ENCODE results near the gene CLDND1. TPM values are rescaled to one million over a fixed set of nuclear protein-coding genes. Genes with fewer than 3 reads are reported as not detected.

CLDND1 gene
- total and polyA plus RNA-seq, 10 of the 15 experiments (the other 5 are each of a cell fraction or from before 2014, with no cell fraction given): 97.8 to 225 (median 152) TPM

DNA sequence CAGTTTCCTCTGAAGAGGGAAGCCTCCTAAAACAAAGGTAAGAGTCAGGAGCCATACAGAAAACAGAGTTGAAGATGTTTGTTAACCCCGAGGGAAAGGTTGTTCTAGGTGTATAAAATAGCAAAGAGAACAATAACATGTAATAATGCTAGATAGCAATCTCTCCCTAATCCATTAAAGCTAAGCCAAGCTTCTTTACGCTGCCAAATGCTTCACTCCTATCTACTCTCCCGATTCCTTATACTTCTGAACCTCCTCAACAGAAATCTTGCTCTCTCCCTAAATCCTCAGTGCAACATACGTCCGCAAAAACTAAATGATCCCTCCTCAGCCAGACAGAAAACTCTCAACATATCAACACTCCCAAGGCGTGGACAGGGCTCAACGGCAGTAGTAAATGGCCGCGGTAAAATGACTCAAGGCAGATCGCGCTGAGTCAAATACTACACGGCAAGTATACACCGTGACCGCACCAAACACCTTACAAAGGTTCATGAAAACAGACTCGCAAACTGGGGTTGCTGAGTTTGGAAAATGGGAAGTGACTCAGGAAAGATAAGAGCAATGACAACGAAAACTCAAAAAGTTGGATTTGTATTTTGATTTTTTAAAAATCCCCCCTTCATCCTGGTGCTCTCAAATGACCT lies 682 bp downstream of the CLDND1 start (continued):
- TF ChIP-seq SP1 (IDR thresholded peaks at IDR 0.05; ENCODE audit: low read depth, low read length) (peak; percentile 5), KLF5 (IDR thresholded peaks at IDR 0.05; ENCODE audit: partially characterized antibody) (peak; percentile 16), YY1 (IDR thresholded peaks at IDR 0.05; ENCODE audit: low read depth, low read length) (peak; percentile 85), RUNX3 (IDR thresholded peaks at IDR 0.05; ENCODE audit: low read length) (peak; percentile 81), ATF7 (IDR thresholded peaks at IDR 0.05; ENCODE audit: low read depth) (0 out of 2 replicates have a peak, but pooled peaks have one; percentile 14), IKZF2 (IDR thresholded peaks at IDR 0.05) (0 out of 4 replicates have a peak, but pooled peaks of 1 of the 2 experiments have one; percentile 40), EED (IDR thresholded peaks at IDR 0.05; ENCODE audit: low read depth) (peak; percentile 52; the same call in 1 of the 2 replicates)
- TF ChIP-seq, protein P1, sequence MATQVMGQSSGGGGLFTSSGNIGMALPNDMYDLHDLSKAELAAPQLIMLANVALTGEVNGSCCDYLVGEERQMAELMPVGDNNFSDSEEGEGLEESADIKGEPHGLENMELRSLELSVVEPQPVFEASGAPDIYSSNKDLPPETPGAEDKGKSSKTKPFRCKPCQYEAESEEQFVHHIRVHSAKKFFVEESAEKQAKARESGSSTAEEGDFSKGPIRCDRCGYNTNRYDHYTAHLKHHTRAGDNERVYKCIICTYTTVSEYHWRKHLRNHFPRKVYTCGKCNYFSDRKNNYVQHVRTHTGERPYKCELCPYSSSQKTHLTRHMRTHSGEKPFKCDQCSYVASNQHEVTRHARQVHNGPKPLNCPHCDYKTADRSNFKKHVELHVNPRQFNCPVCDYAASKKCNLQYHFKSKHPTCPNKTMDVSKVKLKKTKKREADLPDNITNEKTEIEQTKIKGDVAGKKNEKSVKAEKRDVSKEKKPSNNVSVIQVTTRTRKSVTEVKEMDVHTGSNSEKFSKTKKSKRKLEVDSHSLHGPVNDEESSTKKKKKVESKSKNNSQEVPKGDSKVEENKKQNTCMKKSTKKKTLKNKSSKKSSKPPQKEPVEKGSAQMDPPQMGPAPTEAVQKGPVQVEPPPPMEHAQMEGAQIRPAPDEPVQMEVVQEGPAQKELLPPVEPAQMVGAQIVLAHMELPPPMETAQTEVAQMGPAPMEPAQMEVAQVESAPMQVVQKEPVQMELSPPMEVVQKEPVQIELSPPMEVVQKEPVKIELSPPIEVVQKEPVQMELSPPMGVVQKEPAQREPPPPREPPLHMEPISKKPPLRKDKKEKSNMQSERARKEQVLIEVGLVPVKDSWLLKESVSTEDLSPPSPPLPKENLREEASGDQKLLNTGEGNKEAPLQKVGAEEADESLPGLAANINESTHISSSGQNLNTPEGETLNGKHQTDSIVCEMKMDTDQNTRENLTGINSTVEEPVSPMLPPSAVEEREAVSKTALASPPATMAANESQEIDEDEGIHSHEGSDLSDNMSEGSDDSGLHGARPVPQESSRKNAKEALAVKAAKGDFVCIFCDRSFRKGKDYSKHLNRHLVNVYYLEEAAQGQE (IDR thresholded peaks at IDR 0.05; ENCODE audit: low read depth, low read length): peak; percentile 56; the same call in 1 of the 2 replicates
- TF ChIP-seq, protein P2, sequence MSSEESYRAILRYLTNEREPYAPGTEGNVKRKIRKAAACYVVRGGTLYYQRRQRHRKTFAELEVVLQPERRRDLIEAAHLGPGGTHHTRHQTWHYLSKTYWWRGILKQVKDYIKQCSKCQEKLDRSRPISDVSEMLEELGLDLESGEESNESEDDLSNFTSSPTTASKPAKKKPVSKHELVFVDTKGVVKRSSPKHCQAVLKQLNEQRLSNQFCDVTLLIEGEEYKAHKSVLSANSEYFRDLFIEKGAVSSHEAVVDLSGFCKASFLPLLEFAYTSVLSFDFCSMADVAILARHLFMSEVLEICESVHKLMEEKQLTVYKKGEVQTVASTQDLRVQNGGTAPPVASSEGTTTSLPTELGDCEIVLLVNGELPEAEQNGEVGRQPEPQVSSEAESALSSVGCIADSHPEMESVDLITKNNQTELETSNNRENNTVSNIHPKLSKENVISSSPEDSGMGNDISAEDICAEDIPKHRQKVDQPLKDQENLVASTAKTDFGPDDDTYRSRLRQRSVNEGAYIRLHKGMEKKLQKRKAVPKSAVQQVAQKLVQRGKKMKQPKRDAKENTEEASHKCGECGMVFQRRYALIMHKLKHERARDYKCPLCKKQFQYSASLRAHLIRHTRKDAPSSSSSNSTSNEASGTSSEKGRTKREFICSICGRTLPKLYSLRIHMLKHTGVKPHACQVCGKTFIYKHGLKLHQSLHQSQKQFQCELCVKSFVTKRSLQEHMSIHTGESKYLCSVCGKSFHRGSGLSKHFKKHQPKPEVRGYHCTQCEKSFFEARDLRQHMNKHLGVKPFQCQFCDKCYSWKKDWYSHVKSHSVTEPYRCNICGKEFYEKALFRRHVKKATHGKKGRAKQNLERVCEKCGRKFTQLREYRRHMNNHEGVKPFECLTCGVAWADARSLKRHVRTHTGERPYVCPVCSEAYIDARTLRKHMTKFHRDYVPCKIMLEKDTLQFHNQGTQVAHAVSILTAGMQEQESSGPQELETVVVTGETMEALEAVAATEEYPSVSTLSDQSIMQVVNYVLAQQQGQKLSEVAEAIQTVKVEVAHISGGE (CRISPR knock-in tag; IDR thresholded peaks at IDR 0.05): peak; percentile 35; the same call in 1 of the 2 replicates
- TF ChIP-seq, protein P3, sequence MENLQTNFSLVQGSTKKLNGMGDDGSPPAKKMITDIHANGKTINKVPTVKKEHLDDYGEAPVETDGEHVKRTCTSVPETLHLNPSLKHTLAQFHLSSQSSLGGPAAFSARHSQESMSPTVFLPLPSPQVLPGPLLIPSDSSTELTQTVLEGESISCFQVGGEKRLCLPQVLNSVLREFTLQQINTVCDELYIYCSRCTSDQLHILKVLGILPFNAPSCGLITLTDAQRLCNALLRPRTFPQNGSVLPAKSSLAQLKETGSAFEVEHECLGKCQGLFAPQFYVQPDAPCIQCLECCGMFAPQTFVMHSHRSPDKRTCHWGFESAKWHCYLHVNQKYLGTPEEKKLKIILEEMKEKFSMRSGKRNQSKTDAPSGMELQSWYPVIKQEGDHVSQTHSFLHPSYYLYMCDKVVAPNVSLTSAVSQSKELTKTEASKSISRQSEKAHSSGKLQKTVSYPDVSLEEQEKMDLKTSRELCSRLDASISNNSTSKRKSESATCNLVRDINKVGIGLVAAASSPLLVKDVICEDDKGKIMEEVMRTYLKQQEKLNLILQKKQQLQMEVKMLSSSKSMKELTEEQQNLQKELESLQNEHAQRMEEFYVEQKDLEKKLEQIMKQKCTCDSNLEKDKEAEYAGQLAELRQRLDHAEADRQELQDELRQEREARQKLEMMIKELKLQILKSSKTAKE (IDR thresholded peaks at IDR 0.05; ENCODE audit: low read depth, poor library complexity, severe bottlenecking): no peak
- TF ChIP-seq, protein P4, sequence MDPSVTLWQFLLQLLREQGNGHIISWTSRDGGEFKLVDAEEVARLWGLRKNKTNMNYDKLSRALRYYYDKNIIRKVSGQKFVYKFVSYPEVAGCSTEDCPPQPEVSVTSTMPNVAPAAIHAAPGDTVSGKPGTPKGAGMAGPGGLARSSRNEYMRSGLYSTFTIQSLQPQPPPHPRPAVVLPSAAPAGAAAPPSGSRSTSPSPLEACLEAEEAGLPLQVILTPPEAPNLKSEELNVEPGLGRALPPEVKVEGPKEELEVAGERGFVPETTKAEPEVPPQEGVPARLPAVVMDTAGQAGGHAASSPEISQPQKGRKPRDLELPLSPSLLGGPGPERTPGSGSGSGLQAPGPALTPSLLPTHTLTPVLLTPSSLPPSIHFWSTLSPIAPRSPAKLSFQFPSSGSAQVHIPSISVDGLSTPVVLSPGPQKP (IDR thresholded peaks at IDR 0.05; ENCODE audit: low read depth, low read length): 0 out of 2 replicates have a peak, but pooled peaks have one; percentile 14
